HEK293 (cell line): ENCODE results near the gene AXDND1.

ENCODE experiments used
- ATF2 ChIP-seq: fragments of 450-650 bp; formaldehyde crosslinking; IDR thresholded peaks from 2 replicates; pipeline ENCODE4 v1.5.1; 2016; ENCODE audit warnings: missing biosample characterization, missing genetic modification characterization, low read depth
- BCL11B ChIP-seq: fragments of 450-650 bp; formaldehyde crosslinking; IDR thresholded peaks from 2 replicates; pipeline ENCODE4 v1.5.1; 2016; ENCODE audit warnings: low read depth, missing biosample characterization, missing genetic modification characterization
- CTCF ChIP-seq: fragments of 450-650 bp; formaldehyde crosslinking; IDR thresholded peaks from 2 replicates; pipeline ENCODE4 v1.5.1; 2016; ENCODE audit warnings: missing biosample characterization, missing genetic modification characterization
- HOXA7 ChIP-seq: sonication (generic); formaldehyde crosslinking; IDR thresholded peaks from 2 replicates; pipeline ENCODE4 v1.8.1; 2022; ENCODE audit warnings: missing genetic modification reagents, borderline replicate concordance
- KLF16 ChIP-seq: fragments of 450-650 bp; formaldehyde crosslinking; IDR thresholded peaks from 2 replicates; pipeline ENCODE4 v1.5.1; 2017; ENCODE audit warnings: missing biosample characterization, missing genetic modification characterization
- KLF8 ChIP-seq: fragments of 450-650 bp; formaldehyde crosslinking; IDR thresholded peaks from 2 replicates; pipeline ENCODE4 v1.5.1; 2016; ENCODE audit warnings: missing biosample characterization, missing genetic modification characterization
- PRDM6 ChIP-seq: fragments of 450-650 bp; formaldehyde crosslinking; IDR thresholded peaks from 2 replicates; pipeline ENCODE4 v1.5.1; 2017; ENCODE audit warnings: missing biosample characterization, missing genetic modification characterization
- YY1 ChIP-seq: fragments of 450-650 bp; formaldehyde crosslinking; IDR thresholded peaks from 2 replicates; pipeline ENCODE4 v1.5.1; 2018; ENCODE audit warnings: missing biosample characterization, missing genetic modification characterization
- ZNF23 ChIP-seq: fragments of 450-650 bp; formaldehyde crosslinking; IDR thresholded peaks from 2 replicates; pipeline ENCODE4 v1.5.1; 2016; ENCODE audit warnings: missing biosample characterization, missing genetic modification characterization, borderline replicate concordance
- ZNF394 ChIP-seq: fragments of 450-650 bp; formaldehyde crosslinking; IDR thresholded peaks from 2 replicates; pipeline ENCODE4 v1.5.1; 2016; ENCODE audit warnings: missing biosample characterization, missing genetic modification characterization, mild to moderate bottlenecking, moderate library complexity, borderline replicate concordance
- ZNF488 ChIP-seq: fragments of 450-650 bp; formaldehyde crosslinking; IDR thresholded peaks from 2 replicates; pipeline ENCODE4 v1.5.1; 2016; ENCODE audit warnings: missing biosample characterization, missing genetic modification characterization
- ZNF76 ChIP-seq: fragments of 450-650 bp; formaldehyde crosslinking; IDR thresholded peaks from 2 replicates; pipeline ENCODE4; 2016; ENCODE audit warnings: low read depth, missing biosample characterization, missing genetic modification characterization, borderline replicate concordance

GRCh38 chr1:179323436-179323835 is 42.3 kb upstream of the AXDND1 start:
- TF ChIP-seq YY1 (tag by site-specific recombination): no peak
- TF ChIP-seq KLF16 (tag by site-specific recombination): no peak
- no peak for TF ChIP-seq ZNF76 (tag by site-specific recombination)
- no peak for TF ChIP-seq CTCF (tag by site-specific recombination)
- TF ChIP-seq HOXA7 (CRISPR knock-in tag): no peak
- TF ChIP-seq KLF8: no peak
- no peak for TF ChIP-seq PRDM6 (tag by site-specific recombination)
- TF ChIP-seq ZNF23: no peak
- TF ChIP-seq BCL11B (tag by site-specific recombination): no peak
- no peak for TF ChIP-seq ZNF394 (tag by site-specific recombination)
- no peak for TF ChIP-seq ZNF488 (tag by site-specific recombination)
- TF ChIP-seq ATF2 (tag by site-specific recombination): no peak
